ENCODE results near the gene CHPT1.
"Not testable (repeated sequence)": the region's sequence is repeated elsewhere in the genome, so short reads cannot be mapped to it uniquely, and the experiment has no call there.

Gene CHPT1

DNA sequence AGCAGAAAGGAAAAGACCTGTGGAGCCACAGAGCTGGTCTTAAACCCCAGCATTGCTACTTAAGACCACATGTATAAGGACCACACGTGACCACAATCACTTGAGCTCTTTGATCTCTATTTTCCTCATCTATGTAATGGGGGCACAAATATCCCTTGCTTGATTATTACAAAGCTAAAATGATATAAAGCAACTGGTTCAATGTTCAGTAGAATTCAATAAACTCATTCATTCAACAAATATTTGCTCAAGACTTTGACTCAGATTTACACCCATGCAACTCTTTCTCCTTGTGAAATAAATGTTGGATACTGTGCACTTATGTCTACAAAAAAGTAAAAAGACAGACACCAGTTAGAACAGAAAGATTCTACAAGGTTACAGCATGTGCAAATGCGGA is 21.9 kb upstream of the CHPT1 start:
- H3K27ac ChIP-seq (ENCODE audit: low read length), result no peak overlapping the region
- H2AFZ ChIP-seq (ENCODE audit: low read depth, low read length), result no peak overlapping the region
- H3K4me1 ChIP-seq (ENCODE audit: insufficient read depth, low read length), result peaks cover 5% of the 10 kb centered on the region; the same call in 1 of the 2 replicates
- no peak overlapping the region for H3K4me3 ChIP-seq (ENCODE audit: low read depth in 1 of 2, low read length in 2 of 2)
- no peaks in the 10 kb centered on the region for H3K79me2 ChIP-seq (ENCODE audit: insufficient read depth, low read length)
- no peaks in the 10 kb centered on the region for H3K9me3 ChIP-seq (ENCODE audit: insufficient read depth, low read length, severe bottlenecking)
- H3K4me2 ChIP-seq (ENCODE audit: insufficient read depth, low read length), result no peak overlapping the region
- ATAC-seq (ENCODE audit: insufficient read depth, low read depth), result no peak
- no peak for DNase-seq
- no peak for TF ChIP-seq EZH2 (IDR thresholded peaks at IDR 0.05; ENCODE audit: borderline replicate concordance, low read depth, low read length, severe bottlenecking)
- TF ChIP-seq, protein P1, sequence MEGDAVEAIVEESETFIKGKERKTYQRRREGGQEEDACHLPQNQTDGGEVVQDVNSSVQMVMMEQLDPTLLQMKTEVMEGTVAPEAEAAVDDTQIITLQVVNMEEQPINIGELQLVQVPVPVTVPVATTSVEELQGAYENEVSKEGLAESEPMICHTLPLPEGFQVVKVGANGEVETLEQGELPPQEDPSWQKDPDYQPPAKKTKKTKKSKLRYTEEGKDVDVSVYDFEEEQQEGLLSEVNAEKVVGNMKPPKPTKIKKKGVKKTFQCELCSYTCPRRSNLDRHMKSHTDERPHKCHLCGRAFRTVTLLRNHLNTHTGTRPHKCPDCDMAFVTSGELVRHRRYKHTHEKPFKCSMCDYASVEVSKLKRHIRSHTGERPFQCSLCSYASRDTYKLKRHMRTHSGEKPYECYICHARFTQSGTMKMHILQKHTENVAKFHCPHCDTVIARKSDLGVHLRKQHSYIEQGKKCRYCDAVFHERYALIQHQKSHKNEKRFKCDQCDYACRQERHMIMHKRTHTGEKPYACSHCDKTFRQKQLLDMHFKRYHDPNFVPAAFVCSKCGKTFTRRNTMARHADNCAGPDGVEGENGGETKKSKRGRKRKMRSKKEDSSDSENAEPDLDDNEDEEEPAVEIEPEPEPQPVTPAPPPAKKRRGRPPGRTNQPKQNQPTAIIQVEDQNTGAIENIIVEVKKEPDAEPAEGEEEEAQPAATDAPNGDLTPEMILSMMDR (IDR thresholded peaks at IDR 0.05; ENCODE audit: borderline replicate concordance, extremely low read depth, low read length, poor library complexity, severe bottlenecking), result no peak
- H4K20me1 ChIP-seq (ENCODE audit: insufficient read depth, low read length), result no peaks in the 10 kb centered on the region
- H3K36me3 ChIP-seq (ENCODE audit: insufficient read depth, low read length), result no peaks in the 10 kb centered on the region
- H3K9ac ChIP-seq (ENCODE audit: low read depth, low read length), result no peak overlapping the region
- H3K27me3 ChIP-seq (ENCODE audit: insufficient read depth, low read length, poor library complexity), result peaks cover 3% of the 10 kb centered on the region

DNA sequence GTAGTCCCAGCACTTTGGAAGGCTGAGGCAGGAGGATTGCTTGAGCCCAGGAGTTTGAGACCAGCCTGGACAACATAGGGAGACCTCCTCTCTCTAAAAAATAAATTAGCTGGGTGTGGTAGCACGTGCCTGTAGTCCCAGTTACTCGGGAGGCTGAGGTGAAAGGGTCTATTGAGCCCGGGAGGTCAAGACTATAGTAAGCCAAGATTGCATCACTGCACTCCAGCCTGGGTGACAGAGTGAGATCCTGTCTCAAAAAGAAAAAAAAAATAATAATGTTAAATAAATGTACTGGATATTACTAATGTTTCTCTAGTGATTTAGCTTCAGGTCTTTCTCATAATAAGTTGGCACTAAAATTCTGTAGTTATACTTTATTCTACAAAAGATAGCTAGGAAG is 20.9 kb upstream of the CHPT1 start:
- H2AFZ ChIP-seq (ENCODE audit: low read depth, low read length); H3K4me2 ChIP-seq (ENCODE audit: insufficient read depth, low read length); H3K4me3 ChIP-seq (ENCODE audit: low read depth in 1 of 2, low read length in 2 of 2); H3K9me3 ChIP-seq (ENCODE audit: insufficient read depth, low read length, severe bottlenecking); ATAC-seq (ENCODE audit: insufficient read depth, low read depth); H3K9ac ChIP-seq (ENCODE audit: low read depth, low read length); H3K4me1 ChIP-seq (ENCODE audit: insufficient read depth, low read length); DNase-seq; H3K27me3 ChIP-seq (ENCODE audit: insufficient read depth, low read length, poor library complexity); H3K79me2 ChIP-seq (ENCODE audit: insufficient read depth, low read length); H3K36me3 ChIP-seq (ENCODE audit: insufficient read depth, low read length); H4K20me1 ChIP-seq (ENCODE audit: insufficient read depth, low read length); H3K27ac ChIP-seq (ENCODE audit: low read length): not testable (repeated sequence)

DNA sequence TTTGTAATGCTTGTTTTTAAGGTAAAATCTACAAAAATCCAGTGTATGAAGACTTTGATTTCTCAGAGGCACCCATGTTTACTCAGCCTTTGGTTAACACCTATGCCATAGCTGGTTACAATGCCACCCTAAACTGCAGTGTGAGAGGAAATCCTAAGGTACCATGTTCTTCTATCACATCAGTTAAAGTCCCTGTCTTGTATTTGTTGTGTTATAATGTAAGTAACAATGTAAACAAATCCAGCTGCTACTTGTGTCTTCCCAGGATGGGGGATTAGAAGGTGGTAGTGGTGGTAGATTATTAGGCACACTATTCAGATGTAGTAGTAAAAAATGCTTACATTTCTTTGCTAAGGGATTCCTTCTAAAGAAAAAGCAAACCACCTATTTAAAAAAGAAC is 19.4 kb upstream of the CHPT1 start:
- Histone ChIP-seq H3K9me3 (ENCODE audit: insufficient read depth, low read length, severe bottlenecking) (no peaks in the 10 kb centered on the region), H3K27me3 (ENCODE audit: insufficient read depth, low read length, poor library complexity) (peaks cover 5% of the 10 kb centered on the region)

DNA sequence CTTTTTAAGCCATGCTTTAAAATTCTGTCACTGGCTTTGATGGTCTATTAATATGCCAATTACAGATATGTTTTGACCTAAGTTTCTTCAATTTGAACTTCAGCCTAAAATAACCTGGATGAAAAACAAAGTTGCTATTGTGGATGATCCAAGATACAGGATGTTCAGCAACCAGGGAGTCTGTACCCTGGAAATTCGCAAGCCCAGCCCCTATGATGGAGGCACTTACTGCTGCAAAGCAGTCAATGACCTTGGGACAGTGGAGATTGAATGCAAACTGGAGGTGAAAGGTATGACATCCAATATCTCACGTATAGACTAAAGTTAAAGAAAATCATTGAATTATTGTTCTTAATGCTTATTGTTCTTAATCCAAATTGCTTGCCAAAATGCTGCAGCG is 17.2 kb upstream of the CHPT1 start:
- Histone ChIP-seq H3K9ac (ENCODE audit: low read depth, low read length) (no peak overlapping the region), H3K4me1 (ENCODE audit: insufficient read depth, low read length) (no peaks in the 10 kb centered on the region), H3K9me3 (ENCODE audit: insufficient read depth, low read length, severe bottlenecking) (no peaks in the 10 kb centered on the region)

More for the DNA sequence above, 19.4 kb upstream of the CHPT1 start:
- no peaks in the 10 kb centered on the region for H4K20me1 ChIP-seq (ENCODE audit: insufficient read depth, low read length)
- H3K4me2 ChIP-seq (ENCODE audit: insufficient read depth, low read length), result no peak overlapping the region
- H3K4me3 ChIP-seq (ENCODE audit: low read depth in 1 of 2, low read length in 2 of 2), result no peak overlapping the region
- H3K27ac ChIP-seq (ENCODE audit: low read length), result no peak overlapping the region
- no peaks in the 10 kb centered on the region for H3K36me3 ChIP-seq (ENCODE audit: insufficient read depth, low read length)
- no peak for TF ChIP-seq EZH2 (IDR thresholded peaks at IDR 0.05; ENCODE audit: borderline replicate concordance, low read depth, low read length, severe bottlenecking)
- TF ChIP-seq, protein P1 (IDR thresholded peaks at IDR 0.05; ENCODE audit: borderline replicate concordance, extremely low read depth, low read length, poor library complexity, severe bottlenecking), result no peak
- DNase-seq (no peak), ATAC-seq (ENCODE audit: insufficient read depth, low read depth) (no peak)
- no peaks in the 10 kb centered on the region for H3K4me1 ChIP-seq (ENCODE audit: insufficient read depth, low read length)
- H2AFZ ChIP-seq (ENCODE audit: low read depth, low read length), result no peak overlapping the region
- H3K79me2 ChIP-seq (ENCODE audit: insufficient read depth, low read length), result no peaks in the 10 kb centered on the region
- H3K9ac ChIP-seq (ENCODE audit: low read depth, low read length), result no peak overlapping the region

More for the DNA sequence above, 17.2 kb upstream of the CHPT1 start:
- Histone ChIP-seq H2AFZ (ENCODE audit: low read depth, low read length) (no peak overlapping the region), H3K27me3 (ENCODE audit: insufficient read depth, low read length, poor library complexity) (peaks cover 15% of the 10 kb centered on the region), H3K79me2 (ENCODE audit: insufficient read depth, low read length) (no peaks in the 10 kb centered on the region), H3K27ac (ENCODE audit: low read length) (no peak overlapping the region), H3K4me2 (ENCODE audit: insufficient read depth, low read length) (no peak overlapping the region), H3K36me3 (ENCODE audit: insufficient read depth, low read length) (no peaks in the 10 kb centered on the region), H3K4me3 (ENCODE audit: low read depth in 1 of 2, low read length in 2 of 2) (no peak overlapping the region), H4K20me1 (ENCODE audit: insufficient read depth, low read length) (no peaks in the 10 kb centered on the region)
- TF ChIP-seq, protein P1 (IDR thresholded peaks at IDR 0.05; ENCODE audit: borderline replicate concordance, extremely low read depth, low read length, poor library complexity, severe bottlenecking), result no peak
- TF ChIP-seq EZH2 (IDR thresholded peaks at IDR 0.05; ENCODE audit: borderline replicate concordance, low read depth, low read length, severe bottlenecking), result no peak
- no peak for DNase-seq
- ATAC-seq (ENCODE audit: insufficient read depth, low read depth), result no peak

Data from DND-41 (cell line).